Measurements from ENCODE around the gene UBE2S.

UBE2S gene

GRCh38 chr19:55435020-55435419 is 27.4 kb upstream of the UBE2S start:
- no peak for TF ChIP-seq CTCF (IDR thresholded peaks at IDR 0.05)

GRCh38 chr19:55434356-55434919 is 26.9 kb upstream of the UBE2S start:
- no peak for TF ChIP-seq CTCF (IDR thresholded peaks at IDR 0.05)

GRCh38 chr19:55433292-55433691 is 25.7 kb upstream of the UBE2S start:
- no peak for TF ChIP-seq CTCF (IDR thresholded peaks at IDR 0.05)

GRCh38 chr19:55432241-55432959 is 24.8 kb upstream of the UBE2S start:
- no peak for TF ChIP-seq CTCF (IDR thresholded peaks at IDR 0.05)

- no peak for TF ChIP-seq CTCF (IDR thresholded peaks at IDR 0.05)
Measured at GRCh38 chr19:55431183-55431582, 23.6 kb upstream of the UBE2S start.

- TF ChIP-seq CTCF (IDR thresholded peaks at IDR 0.05), result no peak
Measured at GRCh38 chr19:55426042-55426441, 18.5 kb upstream of the UBE2S start.

- TF ChIP-seq CTCF (IDR thresholded peaks at IDR 0.05), result no peak
Measured at GRCh38 chr19:55424518-55424917, 16.9 kb upstream of the UBE2S start.
